Karpas-422 (cell line): ENCODE measurements around the gene APOBEC3F. TPM values are rescaled to one million over a fixed set of nuclear protein-coding genes. Genes with fewer than 3 reads are reported as not detected.

Experiments used
- DNase-seq: peaks from one replicate; pipeline ENCODE4 v3.0.0-alpha.2; 2015
- H2AFZ ChIP-seq: fragments of 200-600 bp; sonication (generic); 2 replicates; pipeline ENCODE4 v1.6.1; 2014; ENCODE audit warnings: antibody characterized with exemption, low read length, mixed read lengths
- H3K27ac ChIP-seq: fragments of 200-600 bp; sonication (generic); 2 replicates; pipeline ENCODE4 v1.5.1; 2014; ENCODE audit warnings: mild to moderate bottlenecking, low read length, moderate library complexity
- H3K27me3 ChIP-seq: fragments of 200-600 bp; sonication (generic); 2 replicates; pipeline ENCODE4 v1.6.1; 2014; ENCODE audit warnings: low read length, mixed read lengths
- H3K36me3 ChIP-seq: fragments of 200-600 bp; sonication (generic); 2 replicates; pipeline ENCODE4 v1.6.1; 2014; ENCODE audit warnings: low read length, mixed read lengths; ENCODE audit not compliant: insufficient read depth
- H3K4me1 ChIP-seq: fragments of 200-600 bp; sonication (generic); 2 replicates; pipeline ENCODE4 v1.6.1; 2014; ENCODE audit warnings: mild to moderate bottlenecking, low read length, mixed read lengths
- H3K4me2 ChIP-seq: fragments of 200-600 bp; sonication (generic); 2 replicates; pipeline ENCODE4 v1.6.1; 2014; ENCODE audit warnings: low read length, low read depth, mild to moderate bottlenecking; ENCODE audit not compliant: poor library complexity, severe bottlenecking
- H3K4me3 ChIP-seq: fragments of 200-600 bp; sonication (generic); 2 replicates; pipeline ENCODE4 v1.5.1; 2014; ENCODE audit warnings: mild to moderate bottlenecking, antibody characterized with exemption, low read length, mixed read lengths
- H3K79me2 ChIP-seq: fragments of 200-600 bp; sonication (generic); 2 replicates; pipeline ENCODE4 v1.6.1; 2014; ENCODE audit warnings: mild to moderate bottlenecking, low read length, mixed read lengths
- H3K9ac ChIP-seq: fragments of 200-600 bp; sonication (generic); 2 replicates; pipeline ENCODE4 v1.6.0; 2014; ENCODE audit warnings: low read length
- H3K9me2 ChIP-seq: fragments of 200-600 bp; sonication (generic), shearing (Covaris generic); replicated peaks from 2 replicates; pipeline ENCODE4 v1.6.0; 2014; ENCODE audit warnings: mild to moderate bottlenecking, low read length, moderate library complexity; ENCODE audit not compliant: insufficient read depth
- H3K9me3 ChIP-seq: fragments of 300-700, 200-600 bp; sonication (generic); 2 replicates; pipeline ENCODE4 v1.6.1; 2014; ENCODE audit warnings: low read length, mixed read lengths
- H4K20me1 ChIP-seq: fragments of 200-600 bp; sonication (generic); 2 replicates; pipeline ENCODE4 v1.6.1; 2014; ENCODE audit warnings: mild to moderate bottlenecking, antibody characterized with exemption, low read length, low read depth; ENCODE audit not compliant: insufficient read depth
- total RNA-seq: library from RNA; depleted of rRNA; stranded (reverse); fragments of >200 nt; shearing (Covaris generic); gene quantifications from 2 replicates; pipeline ENCODE4 v1.2.3, GENCODE V29; 2014; ENCODE audit warnings: low replicate concordance

The APOBEC3F gene
- total RNA-seq, 1 experiment from 2014 or later, result 0.93 TPM

DNA sequence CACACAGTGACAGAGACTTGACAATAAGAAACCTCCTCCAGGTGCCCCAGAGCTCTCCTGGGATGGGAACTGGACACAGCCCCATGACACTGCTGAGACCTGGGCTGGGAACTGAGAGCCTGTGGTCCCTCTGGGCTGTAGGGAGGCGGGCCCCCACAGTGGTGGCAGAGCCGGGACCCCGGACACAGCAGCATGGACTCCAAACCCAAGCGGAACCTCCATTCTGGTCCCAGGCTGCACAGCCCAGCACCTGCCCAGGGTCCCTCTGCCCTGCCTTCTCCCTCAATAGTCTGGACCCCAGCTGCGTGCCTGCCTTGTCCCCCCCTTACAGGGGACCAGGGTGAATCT is 48.0 kb downstream of the APOBEC3F start:
- Histone ChIP-seq H3K4me3 (no peak overlapping the region), H3K9me2 (no peaks in the 10 kb centered on the region), H3K36me3 (no peaks in the 10 kb centered on the region), H3K4me1 (no peaks in the 10 kb centered on the region), H3K27me3 (no peaks in the 10 kb centered on the region), H3K4me2 (no peak overlapping the region), H2AFZ (no peak overlapping the region), H3K79me2 (no peaks in the 10 kb centered on the region), H4K20me1 (no peaks in the 10 kb centered on the region), H3K9me3 (no peaks in the 10 kb centered on the region), H3K27ac (no peak overlapping the region), H3K9ac (no peak overlapping the region)
- DNase-seq, result no peak

- no peaks in the 10 kb centered on the region for H3K79me2 ChIP-seq
- no peaks in the 10 kb centered on the region for H3K9me2 ChIP-seq
- H3K9me3 ChIP-seq, result no peaks in the 10 kb centered on the region
- no peaks in the 10 kb centered on the region for H3K4me1 ChIP-seq
- no peak overlapping the region for H3K9ac ChIP-seq
- no peak overlapping the region for H3K4me2 ChIP-seq
- no peak overlapping the region for H2AFZ ChIP-seq
- no peaks in the 10 kb centered on the region for H3K36me3 ChIP-seq
- H3K27ac ChIP-seq, result no peak overlapping the region
- no peak for DNase-seq
- H3K27me3 ChIP-seq, result no peaks in the 10 kb centered on the region
- no peak overlapping the region for H3K4me3 ChIP-seq
- no peaks in the 10 kb centered on the region for H4K20me1 ChIP-seq
Observed at GRCh38 chr22:39089928-39090327, 49.3 kb downstream of the APOBEC3F start.

DNA sequence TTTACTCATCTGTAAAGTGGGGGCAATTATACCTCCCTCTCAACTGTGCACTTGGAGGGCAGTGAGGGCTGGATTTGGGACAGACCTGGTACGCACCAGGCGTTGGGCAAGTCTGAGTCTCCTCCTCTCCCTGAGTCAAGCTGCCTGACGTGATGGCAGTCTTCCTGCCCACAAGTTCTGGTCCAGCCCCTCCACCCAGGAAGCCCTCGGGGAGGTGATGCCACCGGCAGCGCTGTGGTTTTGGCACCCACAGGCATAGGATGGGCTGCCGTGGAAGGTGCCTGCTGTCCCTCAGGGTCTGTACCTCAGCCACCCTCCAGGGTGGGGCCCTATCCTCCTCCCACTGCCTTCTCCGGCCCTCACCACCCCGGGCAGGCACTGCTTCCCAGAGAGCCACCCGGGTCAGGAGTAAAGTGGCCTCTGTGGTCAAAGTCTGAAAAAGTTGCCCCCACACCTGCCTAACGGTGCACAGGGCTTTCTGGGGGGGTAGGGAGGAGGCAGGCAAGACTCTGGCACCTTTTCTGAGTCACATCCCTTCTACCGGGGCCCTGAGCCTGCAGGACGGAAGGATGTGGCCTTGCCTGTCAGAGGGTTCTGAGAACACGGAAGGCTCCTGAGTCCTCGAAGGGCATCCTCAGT is 49.9 kb downstream of the APOBEC3F start:
- DNase-seq, result no peak
- Histone ChIP-seq H3K27me3 (no peaks in the 10 kb centered on the region), H2AFZ (no peak overlapping the region), H3K9me3 (no peaks in the 10 kb centered on the region), H3K4me3 (no peak overlapping the region), H3K9ac (no peak overlapping the region), H3K4me2 (no peak overlapping the region), H4K20me1 (no peaks in the 10 kb centered on the region), H3K27ac (no peak overlapping the region), H3K4me1 (no peaks in the 10 kb centered on the region), H3K79me2 (no peaks in the 10 kb centered on the region), H3K9me2 (no peaks in the 10 kb centered on the region), H3K36me3 (no peaks in the 10 kb centered on the region)

DNA sequence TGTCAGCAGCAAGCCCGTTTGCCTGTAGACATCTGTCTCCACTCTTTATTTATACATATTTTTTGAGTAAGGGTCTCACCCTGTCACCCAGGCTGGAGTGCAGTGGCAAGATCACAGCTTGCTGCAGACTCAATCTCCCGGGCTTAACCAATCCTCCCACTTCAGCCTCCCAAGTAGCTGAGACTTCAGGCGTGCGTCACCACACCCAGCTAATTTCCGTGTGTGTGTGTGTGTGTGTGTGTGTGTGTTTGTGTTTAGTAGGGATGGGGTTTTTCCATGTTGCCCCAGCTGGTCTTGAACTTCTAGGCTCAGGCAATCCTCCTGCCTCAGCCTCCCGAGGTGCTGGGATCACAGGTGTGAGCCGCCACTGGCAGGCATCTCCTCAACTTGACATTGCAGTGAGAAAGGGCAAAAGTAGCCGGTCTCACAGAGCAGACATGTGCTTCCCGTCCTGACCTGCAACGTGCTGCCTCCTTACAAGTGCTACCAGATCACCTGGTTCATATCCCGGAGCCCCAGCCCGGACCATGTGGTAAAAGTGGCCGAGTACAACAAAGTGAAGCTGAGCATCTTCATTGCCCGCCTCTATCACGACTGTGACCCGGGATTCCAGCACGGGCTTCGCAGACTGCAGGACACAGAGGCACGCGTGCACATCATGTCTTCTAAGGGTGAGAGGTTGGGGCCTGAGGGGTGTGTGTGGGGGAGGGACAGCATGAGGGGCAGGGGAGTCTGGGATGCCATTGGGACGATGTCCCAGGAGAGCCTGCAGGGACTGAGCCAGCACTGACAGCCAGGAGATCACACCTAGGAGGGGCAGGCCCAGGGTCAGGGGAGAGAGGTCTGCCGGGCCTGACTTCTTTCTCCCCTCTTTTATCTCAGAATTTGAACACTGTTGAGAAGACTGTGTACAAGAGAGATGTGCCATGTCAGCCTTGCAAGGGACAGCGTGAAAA is 50.7 kb downstream of the APOBEC3F start:
- Histone ChIP-seq H2AFZ (no peak overlapping the region), H3K79me2 (no peaks in the 10 kb centered on the region), H3K36me3 (no peaks in the 10 kb centered on the region), H3K9me2 (no peaks in the 10 kb centered on the region), H4K20me1 (no peaks in the 10 kb centered on the region), H3K4me1 (no peaks in the 10 kb centered on the region), H3K4me2 (no peak overlapping the region), H3K9ac (no peak overlapping the region), H3K27ac (no peak overlapping the region), H3K27me3 (no peaks in the 10 kb centered on the region), H3K4me3 (no peak overlapping the region), H3K9me3 (no peaks in the 10 kb centered on the region)
- no peak for DNase-seq

DNA sequence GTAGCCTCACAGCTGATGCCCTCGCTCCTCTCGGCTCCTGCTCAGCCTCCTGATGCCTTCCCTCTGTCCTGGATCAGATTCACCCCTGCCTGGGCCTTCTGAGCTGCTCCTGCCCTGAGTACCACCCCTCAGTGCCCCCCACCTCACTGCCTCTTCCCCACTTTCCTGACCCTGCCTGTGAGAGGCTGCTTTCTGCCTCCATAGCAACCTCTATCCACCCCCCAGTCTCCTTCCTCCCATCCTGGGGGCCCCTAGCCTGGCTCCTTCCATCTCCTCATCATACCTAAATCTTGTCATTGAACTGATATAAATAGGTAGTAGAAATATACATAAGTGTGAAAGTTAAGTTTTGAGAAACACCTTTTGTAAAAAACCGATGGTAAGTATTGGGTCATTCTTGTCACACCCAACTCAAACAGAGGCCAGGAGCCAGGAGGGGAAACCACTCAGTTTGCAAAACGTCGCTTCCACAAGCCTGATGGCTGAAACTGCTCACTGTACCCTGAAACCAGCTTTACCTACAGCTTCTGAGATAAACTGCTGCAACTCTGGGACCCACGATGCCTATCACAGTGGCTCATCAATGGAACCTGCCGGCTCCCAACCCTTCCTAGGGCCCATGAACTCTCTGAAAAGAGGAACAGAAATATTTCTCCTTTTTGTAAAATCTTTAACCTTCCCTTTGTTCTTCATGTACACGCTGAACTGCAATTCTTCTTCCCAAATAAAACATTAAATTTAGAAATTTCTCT is 51.6 kb downstream of the APOBEC3F start:
- H3K27ac ChIP-seq, result no peak overlapping the region
- H3K9me2 ChIP-seq, result no peaks in the 10 kb centered on the region
- H3K9me3 ChIP-seq, result no peaks in the 10 kb centered on the region
- H3K4me1 ChIP-seq, result no peaks in the 10 kb centered on the region
- no peaks in the 10 kb centered on the region for H3K79me2 ChIP-seq
- no peak for DNase-seq
- H4K20me1 ChIP-seq, result no peaks in the 10 kb centered on the region
- no peaks in the 10 kb centered on the region for H3K36me3 ChIP-seq
- no peak overlapping the region for H3K4me2 ChIP-seq
- no peak overlapping the region for H3K4me3 ChIP-seq
- no peak overlapping the region for H2AFZ ChIP-seq
- no peaks in the 10 kb centered on the region for H3K27me3 ChIP-seq
- no peak overlapping the region for H3K9ac ChIP-seq

- Histone ChIP-seq H2AFZ (no peak overlapping the region), H3K27ac (no peak overlapping the region), H3K9me2 (no peaks in the 10 kb centered on the region), H3K27me3 (no peaks in the 10 kb centered on the region), H3K79me2 (no peaks in the 10 kb centered on the region), H3K36me3 (no peaks in the 10 kb centered on the region), H3K4me3 (no peak overlapping the region), H4K20me1 (no peaks in the 10 kb centered on the region), H3K4me2 (no peak overlapping the region), H3K4me1 (no peaks in the 10 kb centered on the region), H3K9me3 (no peaks in the 10 kb centered on the region), H3K9ac (no peak overlapping the region)
- no peak for DNase-seq
Observed at GRCh38 chr22:39094717-39095389, 54.2 kb downstream of the APOBEC3F start.

DNA sequence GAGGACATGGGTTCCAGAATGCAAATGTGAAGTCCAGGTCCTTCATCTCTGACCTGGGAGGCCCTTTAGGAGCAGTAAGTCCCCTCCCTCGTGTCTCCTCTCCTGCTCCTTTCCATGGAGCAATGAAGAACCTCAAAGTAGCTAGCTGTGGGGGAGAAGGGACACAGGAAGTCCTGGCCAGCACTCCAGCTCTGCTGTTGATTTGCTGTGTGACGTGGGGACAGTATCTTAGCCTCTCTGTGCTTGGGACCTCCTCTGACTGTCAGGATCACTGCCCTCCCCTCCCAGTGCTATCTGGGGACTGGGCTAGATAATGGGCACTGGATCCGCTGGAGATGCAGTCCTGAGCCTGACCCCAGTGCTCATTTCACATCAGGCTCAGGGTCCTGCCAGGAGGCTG is 55.3 kb downstream of the APOBEC3F start:
- H4K20me1 ChIP-seq, result no peaks in the 10 kb centered on the region
- DNase-seq, result no peak
- H3K4me1 ChIP-seq, result no peaks in the 10 kb centered on the region

More for the DNA sequence above, 55.3 kb downstream of the APOBEC3F start:
- no peak overlapping the region for H3K27ac ChIP-seq
- no peaks in the 10 kb centered on the region for H3K79me2 ChIP-seq
- H3K4me2 ChIP-seq, result no peak overlapping the region
- H3K9me3 ChIP-seq, result no peaks in the 10 kb centered on the region
- H3K27me3 ChIP-seq, result no peaks in the 10 kb centered on the region
- no peak overlapping the region for H3K9ac ChIP-seq
- H3K9me2 ChIP-seq, result no peaks in the 10 kb centered on the region
- no peaks in the 10 kb centered on the region for H3K36me3 ChIP-seq
- no peak overlapping the region for H2AFZ ChIP-seq
- H3K4me3 ChIP-seq, result no peak overlapping the region
